ENCODE data around the gene ZFTA. TPM values are rescaled to one million over a fixed set of nuclear protein-coding genes. Genes with fewer than 3 reads are reported as not detected.

The ZFTA gene
- total RNA-seq, 2 donors from 2014 or later, result 21.2 to 27.5 TPM

DNA sequence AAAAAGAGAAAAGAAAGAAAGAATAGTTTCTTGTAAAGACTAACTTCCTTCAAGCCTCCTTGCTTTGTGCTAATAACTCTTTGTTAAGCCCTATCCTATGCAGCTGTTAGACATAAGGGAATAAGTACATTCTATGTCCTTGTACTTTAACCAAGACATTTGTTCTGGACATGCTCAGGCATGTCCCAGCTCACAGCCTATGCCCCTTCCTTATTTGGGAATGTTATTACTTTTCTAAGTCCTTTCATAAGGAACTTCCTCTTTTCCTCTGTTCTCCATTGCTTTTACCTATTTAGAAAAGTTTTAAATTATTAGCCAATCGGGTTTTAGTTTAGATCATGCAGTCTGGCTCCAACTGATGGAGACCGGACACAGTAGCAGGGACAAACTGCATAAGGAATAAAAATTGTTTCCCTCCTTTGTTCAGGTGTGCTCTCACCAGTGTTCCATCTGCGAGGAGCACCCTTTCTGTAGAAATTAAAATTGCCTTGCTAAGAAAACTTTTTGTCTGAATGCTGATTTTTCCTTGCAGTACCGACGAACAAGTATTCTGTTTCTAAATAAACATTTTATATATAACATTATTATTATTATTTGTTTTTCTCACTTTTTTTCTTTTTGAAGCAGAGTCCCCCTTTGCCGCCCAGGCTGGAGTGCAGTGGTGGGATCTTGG, 23.1 kb upstream of the ZFTA start:
- no peak overlapping the region for H3K27ac ChIP-seq

DNA sequence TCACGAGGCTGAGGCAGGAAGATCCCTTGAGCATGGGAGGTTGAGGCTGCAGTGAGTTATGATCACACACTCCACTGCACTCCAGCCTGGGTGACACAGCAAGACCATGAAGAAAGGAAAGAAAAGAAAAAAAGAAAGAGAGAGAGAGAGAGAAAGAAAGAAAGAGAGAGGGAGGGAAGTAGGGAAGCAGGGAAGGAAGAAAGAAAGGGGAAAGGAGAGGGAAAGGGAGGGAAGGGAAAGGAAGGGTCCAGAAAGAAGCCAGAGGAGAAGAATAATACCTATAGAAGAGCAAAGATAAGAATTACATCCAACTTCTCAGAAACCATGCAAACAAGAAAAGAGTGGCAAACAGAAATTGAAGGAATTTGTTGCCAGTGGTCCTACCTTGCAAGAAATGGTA, 17.2 kb upstream of the ZFTA start:
- TF ChIP-seq, protein P1, sequence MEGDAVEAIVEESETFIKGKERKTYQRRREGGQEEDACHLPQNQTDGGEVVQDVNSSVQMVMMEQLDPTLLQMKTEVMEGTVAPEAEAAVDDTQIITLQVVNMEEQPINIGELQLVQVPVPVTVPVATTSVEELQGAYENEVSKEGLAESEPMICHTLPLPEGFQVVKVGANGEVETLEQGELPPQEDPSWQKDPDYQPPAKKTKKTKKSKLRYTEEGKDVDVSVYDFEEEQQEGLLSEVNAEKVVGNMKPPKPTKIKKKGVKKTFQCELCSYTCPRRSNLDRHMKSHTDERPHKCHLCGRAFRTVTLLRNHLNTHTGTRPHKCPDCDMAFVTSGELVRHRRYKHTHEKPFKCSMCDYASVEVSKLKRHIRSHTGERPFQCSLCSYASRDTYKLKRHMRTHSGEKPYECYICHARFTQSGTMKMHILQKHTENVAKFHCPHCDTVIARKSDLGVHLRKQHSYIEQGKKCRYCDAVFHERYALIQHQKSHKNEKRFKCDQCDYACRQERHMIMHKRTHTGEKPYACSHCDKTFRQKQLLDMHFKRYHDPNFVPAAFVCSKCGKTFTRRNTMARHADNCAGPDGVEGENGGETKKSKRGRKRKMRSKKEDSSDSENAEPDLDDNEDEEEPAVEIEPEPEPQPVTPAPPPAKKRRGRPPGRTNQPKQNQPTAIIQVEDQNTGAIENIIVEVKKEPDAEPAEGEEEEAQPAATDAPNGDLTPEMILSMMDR (IDR thresholded peaks at IDR 0.05), result no peak
- ATAC-seq (ENCODE audit: insufficient number of reproducible peaks, low FRiP score, low read depth) (no peak), DNase-seq (ENCODE audit: low spot score) (no peak)
- Histone ChIP-seq H3K27ac (no peak overlapping the region), H3K27me3 (replicated peaks; ENCODE audit: insufficient read depth) (no peaks in the 10 kb centered on the region), H3K4me3 (no peak overlapping the region), H3K4me1 (ENCODE audit: control insufficient read depth in 1 of 2, low read depth in 2 of 2) (no peaks in the 10 kb centered on the region), H3K36me3 (no peaks in the 10 kb centered on the region), H3K9me3 (peaks cover 1% of the 10 kb centered on the region)

More for the DNA sequence above, 23.1 kb upstream of the ZFTA start:
- Histone ChIP-seq H3K9me3 (peaks cover 17% of the 10 kb centered on the region), H3K27me3 (replicated peaks; ENCODE audit: insufficient read depth) (no peaks in the 10 kb centered on the region), H3K36me3 (no peaks in the 10 kb centered on the region), H3K4me1 (ENCODE audit: control insufficient read depth in 1 of 2, low read depth in 2 of 2) (no peaks in the 10 kb centered on the region), H3K4me3 (no peak overlapping the region)
- TF ChIP-seq, protein P1 (IDR thresholded peaks at IDR 0.05), result no peak
- DNase-seq (ENCODE audit: low spot score) (no peak), ATAC-seq (ENCODE audit: insufficient number of reproducible peaks, low FRiP score, low read depth) (no peak)

DNA sequence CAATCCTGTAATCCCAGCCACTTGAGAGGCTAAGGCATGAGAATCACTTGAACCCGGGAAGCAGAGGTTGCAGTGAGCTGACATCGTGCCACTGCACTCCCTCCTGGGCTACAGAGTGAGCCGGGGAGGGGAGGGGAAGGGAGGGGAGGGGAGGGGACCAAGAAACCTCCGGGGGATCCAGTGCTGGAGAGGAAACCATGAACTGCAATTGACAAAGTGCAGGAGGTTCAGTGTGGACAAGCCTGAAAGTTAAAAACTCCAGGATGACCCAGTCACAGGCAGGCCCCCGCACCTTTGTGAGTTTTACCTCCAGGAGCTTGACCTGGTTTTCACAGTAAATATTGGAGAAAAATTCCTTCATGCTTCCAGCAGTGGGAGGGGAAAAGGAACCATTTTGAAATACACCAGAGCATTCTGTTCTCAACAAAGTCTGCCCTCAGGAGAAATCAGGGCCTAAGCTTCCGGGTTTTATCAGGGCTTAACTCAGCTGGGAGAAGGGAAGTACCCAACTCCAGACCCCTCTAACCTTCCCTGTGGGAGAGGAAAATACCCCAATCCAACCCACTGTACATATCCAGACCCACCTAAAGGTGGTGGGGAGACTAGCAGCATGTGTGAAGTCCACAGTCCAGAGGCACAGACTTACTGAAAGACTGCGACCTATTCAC, 15.5 kb upstream of the ZFTA start:
- Histone ChIP-seq H3K27ac (no peak overlapping the region), H3K27me3 (replicated peaks; ENCODE audit: insufficient read depth) (no peaks in the 10 kb centered on the region), H3K4me3 (no peak overlapping the region), H3K9me3 (no peaks in the 10 kb centered on the region), H3K4me1 (ENCODE audit: control insufficient read depth in 1 of 2, low read depth in 2 of 2) (no peaks in the 10 kb centered on the region), H3K36me3 (no peaks in the 10 kb centered on the region)
- DNase-seq (ENCODE audit: low spot score), result no peak
- ATAC-seq (ENCODE audit: insufficient number of reproducible peaks, low FRiP score, low read depth), result no peak
- TF ChIP-seq, protein P1 (IDR thresholded peaks at IDR 0.05), result no peak

DNA sequence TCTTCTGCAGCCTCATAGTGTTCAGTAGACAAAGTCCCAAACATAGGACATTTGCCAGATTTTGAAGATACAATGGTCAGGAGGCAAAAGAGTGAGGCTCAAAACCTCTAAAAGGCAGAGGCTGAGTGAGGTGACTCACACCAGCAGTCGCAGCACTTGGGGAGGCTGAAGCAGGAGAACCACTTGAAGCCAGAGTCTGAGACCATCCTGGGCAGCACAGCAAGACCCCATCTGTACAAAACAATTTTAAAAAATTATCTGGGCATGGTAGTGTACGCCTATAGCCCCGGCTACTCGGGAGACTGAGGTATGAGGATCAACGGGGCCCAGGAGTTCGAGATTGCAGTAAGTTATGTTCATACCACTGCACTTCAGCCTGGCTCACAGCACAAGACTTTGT, 14.2 kb upstream of the ZFTA start:
- Histone ChIP-seq H3K27me3 (replicated peaks; ENCODE audit: insufficient read depth) (no peaks in the 10 kb centered on the region), H3K4me1 (ENCODE audit: control insufficient read depth in 1 of 2, low read depth in 2 of 2) (no peaks in the 10 kb centered on the region), H3K9me3 (no peaks in the 10 kb centered on the region), H3K4me3 (no peak overlapping the region), H3K27ac (no peak overlapping the region), H3K36me3 (no peaks in the 10 kb centered on the region)
- DNase-seq (ENCODE audit: low spot score) (no peak), ATAC-seq (ENCODE audit: insufficient number of reproducible peaks, low FRiP score, low read depth) (no peak)
- TF ChIP-seq, protein P1 (IDR thresholded peaks at IDR 0.05), result no peak

- Histone ChIP-seq H3K4me3 (no peak overlapping the region), H3K27ac (no peak overlapping the region), H3K36me3 (no peaks in the 10 kb centered on the region), H3K9me3 (no peaks in the 10 kb centered on the region), H3K4me1 (ENCODE audit: control insufficient read depth in 1 of 2, low read depth in 2 of 2) (no peaks in the 10 kb centered on the region), H3K27me3 (replicated peaks; ENCODE audit: insufficient read depth) (no peaks in the 10 kb centered on the region)
- ATAC-seq (ENCODE audit: insufficient number of reproducible peaks, low FRiP score, low read depth), result no peak
- no peak for DNase-seq (ENCODE audit: low spot score)
- TF ChIP-seq, protein P1 (IDR thresholded peaks at IDR 0.05), result no peak
These were observed 10.5 kb upstream of the ZFTA start for GRCh38 chr11:63779039-63779438.

Data from thoracic aorta (tissue), 2 donors.